ENCODE results near the gene TEX44. TPM values are rescaled to one million over a fixed set of nuclear protein-coding genes. Genes with fewer than 3 reads are reported as not detected.
"Not testable (repeated sequence)": the region's sequence is repeated elsewhere in the genome, so short reads cannot be mapped to it uniquely, and the experiment has no call there.

TEX44 gene
- total and polyA plus RNA-seq, 4 donors, result not detected

- DNase-seq, result no peak
- TF ChIP-seq CTCF (IDR thresholded peaks at IDR 0.05; ENCODE audit: control extremely low read depth, extremely low read depth), result no peak
- no peaks in the 10 kb centered on the region for H3K27me3 ChIP-seq (ENCODE audit: control insufficient read depth in 3 of 3, insufficient read depth in 3 of 3, low read length in 2 of 3)
Measured at GRCh38 chr2:231552752-231553151, 39.9 kb upstream of the TEX44 start.

GRCh38 chr2:231554327-231554726 is 38.3 kb upstream of the TEX44 start:
- Histone ChIP-seq H3K36me3 (ENCODE audit: control insufficient read depth in 4 of 4, insufficient read depth in 4 of 4, low read length in 4 of 4) (no peaks in the 10 kb centered on the region), H3K4me3 (no peak overlapping the region), H3K9me3 (ENCODE audit: control insufficient read depth in 4 of 4, insufficient read depth in 3 of 4, low read length in 3 of 4) (peaks cover 0 to 4% (median 2%) of the 10 kb centered on the region in 4 donors), H3K27me3 (ENCODE audit: control insufficient read depth in 3 of 3, insufficient read depth in 3 of 3, low read length in 2 of 3) (no peaks in the 10 kb centered on the region), H3K9ac (ENCODE audit: insufficient read depth in 1 of 2, low read length in 2 of 2) (peak overlapping the region in 1 of 2 donors; percentile 34), H3K4me1 (ENCODE audit: control insufficient read depth in 5 of 5, insufficient read depth in 5 of 5, low read length in 5 of 5) (peaks cover 0 to 9% (median 5%) of the 10 kb centered on the region in 5 donors), H3K27ac (ENCODE audit: low read depth in 1 of 2, low read length in 1 of 2) (peak overlapping the region in 1 of 2 donors; percentile 37)
- no peak for TF ChIP-seq CTCF (IDR thresholded peaks at IDR 0.05; ENCODE audit: control extremely low read depth, extremely low read depth)
- WGBS, 2 donors, result 20 to 38% methylated on average over 8 of the region's 8 CpGs
- no peak for ATAC-seq (ENCODE audit: insufficient read depth, low FRiP score)
- DNase-seq, result peak in 1 of 3 donors; percentile 25

More at GRCh38 chr2:231552752-231553151, 39.9 kb upstream of the TEX44 start:
- no peak for ATAC-seq (ENCODE audit: insufficient read depth, low FRiP score)
- Histone ChIP-seq H3K9ac (ENCODE audit: insufficient read depth in 1 of 2, low read length in 2 of 2) (no peak overlapping the region), H3K9me3 (ENCODE audit: control insufficient read depth in 4 of 4, insufficient read depth in 3 of 4, low read length in 3 of 4) (peaks cover 0 to 4% (median 2%) of the 10 kb centered on the region in 4 donors), H3K27ac (ENCODE audit: low read depth in 1 of 2, low read length in 1 of 2) (no peak overlapping the region), H3K4me1 (ENCODE audit: control insufficient read depth in 5 of 5, insufficient read depth in 5 of 5, low read length in 5 of 5) (peaks cover 0 to 9% (median 5%) of the 10 kb centered on the region in 5 donors), H3K4me3 (no peak overlapping the region), H3K36me3 (ENCODE audit: control insufficient read depth in 4 of 4, insufficient read depth in 4 of 4, low read length in 4 of 4) (no peaks in the 10 kb centered on the region)

GRCh38 chr2:231554748-231555545 is 37.7 kb upstream of the TEX44 start:
- WGBS, 2 donors, result 24 to 39% methylated on average over 14 of the region's 14 CpGs
- Histone ChIP-seq H3K9me3 (ENCODE audit: control insufficient read depth in 4 of 4, insufficient read depth in 3 of 4, low read length in 3 of 4) (peaks cover 0 to 4% (median 2%) of the 10 kb centered on the region in 4 donors), H3K4me3 (no peak overlapping the region), H3K27me3 (ENCODE audit: control insufficient read depth in 3 of 3, insufficient read depth in 3 of 3, low read length in 2 of 3) (no peaks in the 10 kb centered on the region), H3K9ac (ENCODE audit: insufficient read depth in 1 of 2, low read length in 2 of 2) (peak overlapping the region in 1 of 2 donors; percentile 34), H3K4me1 (ENCODE audit: control insufficient read depth in 5 of 5, insufficient read depth in 5 of 5, low read length in 5 of 5) (peaks cover 0 to 9% (median 5%) of the 10 kb centered on the region in 5 donors), H3K36me3 (ENCODE audit: control insufficient read depth in 4 of 4, insufficient read depth in 4 of 4, low read length in 4 of 4) (no peaks in the 10 kb centered on the region), H3K27ac (ENCODE audit: low read depth in 1 of 2, low read length in 1 of 2) (peak overlapping the region in 1 of 2 donors; percentile 37)
- ATAC-seq (ENCODE audit: insufficient read depth, low FRiP score) (no peak), DNase-seq (peak; percentile 66 to 88 (median 68))
- TF ChIP-seq CTCF (IDR thresholded peaks at IDR 0.05; ENCODE audit: control extremely low read depth, extremely low read depth), result no peak

GRCh38 chr2:231556496-231556895 is 36.2 kb upstream of the TEX44 start:
- H3K4me3 ChIP-seq; H3K27ac ChIP-seq (ENCODE audit: low read depth in 1 of 2, low read length in 1 of 2); H3K36me3 ChIP-seq (ENCODE audit: control insufficient read depth in 4 of 4, insufficient read depth in 4 of 4, low read length in 4 of 4); H3K4me1 ChIP-seq (ENCODE audit: control insufficient read depth in 5 of 5, insufficient read depth in 5 of 5, low read length in 5 of 5); DNase-seq; H3K9me3 ChIP-seq (ENCODE audit: control insufficient read depth in 4 of 4, insufficient read depth in 3 of 4, low read length in 3 of 4); H3K27me3 ChIP-seq (ENCODE audit: control insufficient read depth in 3 of 3, insufficient read depth in 3 of 3, low read length in 2 of 3); ATAC-seq (ENCODE audit: insufficient read depth, low FRiP score); H3K9ac ChIP-seq (ENCODE audit: insufficient read depth in 1 of 2, low read length in 2 of 2): not testable (repeated sequence)
- 95 to 96% methylated on average over 8 of the region's 8 CpGs for WGBS, 2 donors
